Gastroesophageal sphincter (tissue), 4 donors: ENCODE data around the gene IQCF5. TPM values are rescaled to one million over a fixed set of nuclear protein-coding genes. Genes with fewer than 3 reads are reported as not detected.
"Not testable (repeated sequence)": the region's sequence is repeated elsewhere in the genome, so short reads cannot be mapped to it uniquely, and the experiment has no call there.

Source experiments
- ATAC-seq: fragments of 150-250 bp; one replicate; pipeline ENCODE4 v1.9.1; 2016; ENCODE audit warnings: mild to moderate bottlenecking, moderate library complexity
- H3K27ac ChIP-seq, 4 donors: fragments of 200-600 bp; sonication (generic) in 3 of 4; 1 replicate in 3 of 4; 2 replicates in 1 of 4; pipeline ENCODE4 v1.5.1; 2016 to 2019
- H3K27me3 ChIP-seq: fragments of 200-600 bp; sonication (generic); one replicate; pipeline ENCODE4 v1.5.1; 2019
- H3K36me3 ChIP-seq, 2 donors: fragments of 200-600 bp; sonication (generic); one replicate each; pipeline ENCODE4 v1.5.1; 2019; ENCODE audit warnings: control low read depth in 1 of 2
- H3K4me1 ChIP-seq, 3 donors: fragments of 200-600 bp; sonication (generic); 1 replicate in 2 of 3; 2 replicates in 1 of 3; pipeline ENCODE4 v1.5.1; 2016 to 2019; ENCODE audit warnings: control low read depth in 2 of 3
- H3K4me3 ChIP-seq, 2 donors: fragments of 200-600 bp; sonication (generic); one replicate each; pipeline ENCODE4 v1.5.1; 2019; ENCODE audit warnings: mild to moderate bottlenecking in 1 of 2, moderate library complexity in 1 of 2
- H3K9me3 ChIP-seq, 3 donors: fragments of 200-600 bp; sonication (generic); one replicate each; pipeline ENCODE4 v1.5.1; 2017 to 2019; ENCODE audit warnings: control low read depth in 2 of 3
- CTCF ChIP-seq, 4 experiments: fragments of 200-600 bp in 2 of 4; fragments of 450-650 bp in 2 of 4; sonication (generic) in 1 of 4; IDR thresholded peaks; one replicate each; pipeline ENCODE4 v1.5.1; 2017 to 2019; ENCODE audit warnings: antibody characterized with exemption in 4 of 4, mild to moderate bottlenecking in 2 of 4, moderate library complexity in 2 of 4
- EP300 ChIP-seq: sonication (generic); formaldehyde crosslinking; IDR thresholded peaks from one replicate; pipeline ENCODE4 v1.6.1; 2017; ENCODE audit warnings: antibody characterized with exemption, mild to moderate bottlenecking
- POLR2A ChIP-seq, 2 donors: fragments of 450-650 bp; IDR thresholded peaks; one replicate each; pipeline ENCODE4 v1.6.1; 2017; ENCODE audit warnings: antibody characterized with exemption in 2 of 2, mild to moderate bottlenecking in 2 of 2, moderate library complexity in 1 of 2
- POLR2AphosphoS5 ChIP-seq: sonication (generic); formaldehyde crosslinking; IDR thresholded peaks from one replicate; pipeline ENCODE4 v1.6.1; 2017; ENCODE audit warnings: antibody characterized with exemption
- WGBS, 2 donors: methylation state at CpG; one replicate each; pipeline ENCODE4 v1.1.5; 2018; ENCODE audit warnings: low coverage in 1 of 2; 5-methylcytosine and 5-hydroxymethylcytosine counted together
- total RNA-seq, 4 donors: library from RNA; depleted of rRNA; stranded (reverse); fragments of >200 nt; gene quantifications; one replicate each; pipeline ENCODE4 v1.1.0, GENCODE V29; 2016

IQCF5 gene
- total RNA-seq, 4 donors from 2014 or later, result not detected

GRCh38 chr3:51862886-51863285, 12.5 kb downstream of the IQCF5 start:
- no peak overlapping the region for H3K27ac ChIP-seq
- TF ChIP-seq EP300 (no peak), CTCF (IDR thresholded peaks at IDR 0.05) (no peak)
- peaks cover 12% of the 10 kb centered on the region for H3K27me3 ChIP-seq
- no peaks in the 10 kb centered on the region for H3K4me1 ChIP-seq
- H3K4me3 ChIP-seq, result no peak overlapping the region
- ATAC-seq, result no peak
- no peaks in the 10 kb centered on the region for H3K9me3 ChIP-seq
- no peaks in the 10 kb centered on the region for H3K36me3 ChIP-seq
- WGBS, 2 donors, result 62 to 63% methylated on average over 3 to 10 of the region's 13 CpGs

GRCh38 chr3:51860703-51861665, 14.4 kb downstream of the IQCF5 start, which contains the start of gene IQCF2:
TSS of gene IQCF2 (plus strand) at chr3:51861615. CDS start at chr3:51861667, 52 bp downstream.
- WGBS, 2 donors, result 63 to 65% methylated on average over 3 of the region's 7 CpGs
- H3K4me1 ChIP-seq, result no peaks in the 10 kb centered on the region
- ATAC-seq, result no peak
- H3K36me3 ChIP-seq, result no peaks in the 10 kb centered on the region
- TF ChIP-seq CTCF (IDR thresholded peaks at IDR 0.05) (no peak), POLR2AphosphoS5 (no peak), POLR2A (IDR thresholded peaks at IDR 0.05) (no peak), EP300 (no peak)
- H3K27ac ChIP-seq, result no peak within 1 kb of the TSS
- peaks cover 12% of the 10 kb centered on the region for H3K27me3 ChIP-seq
- H3K9me3 ChIP-seq, result no peaks in the 10 kb centered on the region
- H3K4me3 ChIP-seq, result no peak within 1 kb of the TSS

GRCh38 chr3:51855411-51855810, 20.0 kb downstream of the IQCF5 start:
- 75% methylated on average over 1 of the region's 1 CpG; no CpG with 5 or more reads in 1 of the 2 donors for WGBS, 2 donors
- H3K4me1 ChIP-seq, H3K36me3 ChIP-seq, H3K4me3 ChIP-seq, ATAC-seq, H3K9me3 ChIP-seq, H3K27ac ChIP-seq: not testable (repeated sequence)
- H3K27me3 ChIP-seq, result peaks cover 12% of the 10 kb centered on the region

GRCh38 chr3:51845129-51845528, 30.3 kb downstream of the IQCF5 start:
- H3K4me3 ChIP-seq, result no peak overlapping the region
- no peak overlapping the region for H3K27ac ChIP-seq
- no peak for ATAC-seq
- TF ChIP-seq CTCF (IDR thresholded peaks at IDR 0.05), result no peak
- TF ChIP-seq POLR2A (IDR thresholded peaks at IDR 0.05), result no peak
- TF ChIP-seq POLR2AphosphoS5, result no peak
- TF ChIP-seq EP300, result no peak
- H3K36me3 ChIP-seq, result no peaks in the 10 kb centered on the region
- H3K4me1 ChIP-seq, result no peaks in the 10 kb centered on the region
- peaks cover 16% of the 10 kb centered on the region for H3K27me3 ChIP-seq
- peaks cover 0 to 18% (median 0%) of the 10 kb centered on the region in 3 donors for H3K9me3 ChIP-seq
- WGBS, 2 donors, result 48 to 72% methylated on average over 7 of the region's 7 CpGs

- no peak for TF ChIP-seq POLR2A (IDR thresholded peaks at IDR 0.05)
- TF ChIP-seq CTCF (IDR thresholded peaks at IDR 0.05), result no peak
- TF ChIP-seq EP300, result no peak
- no peak for TF ChIP-seq POLR2AphosphoS5
- no peak overlapping the region for H3K4me3 ChIP-seq
- WGBS, 2 donors, result 71 to 86% methylated on average over 3 to 5 of the region's 5 CpGs
Observed at GRCh38 chr3:51836606-51837005, 38.8 kb downstream of the IQCF5 start.

More at GRCh38 chr3:51836606-51837005, 38.8 kb downstream of the IQCF5 start:
- Histone ChIP-seq H3K36me3 (no peaks in the 10 kb centered on the region), H3K4me1 (no peaks in the 10 kb centered on the region), H3K9me3 (no peaks in the 10 kb centered on the region), H3K27ac (no peak overlapping the region), H3K27me3 (peaks cover 15% of the 10 kb centered on the region)
- ATAC-seq, result no peak
